Muscle layer of duodenum (tissue), 2 donors: ENCODE results near the gene PDE6C.

Experiments
- H3K27ac ChIP-seq: one replicate; pipeline ENCODE4 v1.7.0; 2013; ENCODE audit warnings: mild to moderate bottlenecking, low read length
- H3K27me3 ChIP-seq: one replicate; pipeline ENCODE4 v1.7.0; 2013; ENCODE audit warnings: low read depth, mild to moderate bottlenecking, control low read depth, low read length
- H3K36me3 ChIP-seq, 2 donors: one replicate each; pipeline ENCODE4 v1.7.0; 2013; ENCODE audit warnings: low read length in 2 of 2, control low read depth in 1 of 2, mild to moderate bottlenecking in 1 of 2; ENCODE audit not compliant: insufficient read depth in 2 of 2, control insufficient read depth in 1 of 2
- H3K4me1 ChIP-seq, 2 donors: one replicate each; pipeline ENCODE4 v1.7.0; 2013; ENCODE audit warnings: low read length in 2 of 2, mild to moderate bottlenecking in 2 of 2, control low read depth in 1 of 2, moderate library complexity in 1 of 2; ENCODE audit not compliant: insufficient read depth in 2 of 2, control insufficient read depth in 1 of 2
- H3K4me3 ChIP-seq, 2 donors: one replicate each; pipeline ENCODE4 v1.7.0; 2013; ENCODE audit warnings: low read length in 2 of 2, low read depth in 1 of 2, mild to moderate bottlenecking in 1 of 2
- H3K9me3 ChIP-seq, 2 donors: one replicate each; pipeline ENCODE4 v1.7.0; 2013; ENCODE audit warnings: low read length in 2 of 2, control low read depth in 1 of 2, mild to moderate bottlenecking in 1 of 2; ENCODE audit not compliant: control insufficient read depth in 1 of 2
- donor health status: healthy.

The PDE6C gene

GRCh38 chr10:93707623-93708022 is 95.3 kb downstream of the PDE6C start:
- Histone ChIP-seq H3K27ac (no peak overlapping the region), H3K9me3 (no peaks in the 10 kb centered on the region), H3K4me1 (peaks cover 0 to 5% of the 10 kb centered on the region in 2 donors), H3K36me3 (no peaks in the 10 kb centered on the region), H3K27me3 (no peaks in the 10 kb centered on the region), H3K4me3 (no peak overlapping the region)

- Histone ChIP-seq H3K9me3 (no peaks in the 10 kb centered on the region), H3K4me3 (no peak overlapping the region), H3K4me1 (no peaks in the 10 kb centered on the region), H3K27me3 (no peaks in the 10 kb centered on the region), H3K36me3 (no peaks in the 10 kb centered on the region), H3K27ac (no peak overlapping the region)
Measured at GRCh38 chr10:93710333-93710909, 98.1 kb downstream of the PDE6C start.

GRCh38 chr10:93711891-93712290 is 99.6 kb downstream of the PDE6C start:
- H3K4me1 ChIP-seq = no peaks in the 10 kb centered on the region
- no peaks in the 10 kb centered on the region for H3K9me3 ChIP-seq
- no peaks in the 10 kb centered on the region for H3K36me3 ChIP-seq
- no peaks in the 10 kb centered on the region for H3K27me3 ChIP-seq
- H3K27ac ChIP-seq = no peak overlapping the region
- no peak overlapping the region for H3K4me3 ChIP-seq

- Histone ChIP-seq H3K27me3 (no peaks in the 10 kb centered on the region), H3K9me3 (no peaks in the 10 kb centered on the region), H3K4me3 (no peak overlapping the region), H3K36me3 (no peaks in the 10 kb centered on the region), H3K4me1 (no peaks in the 10 kb centered on the region), H3K27ac (no peak overlapping the region)
Measured at GRCh38 chr10:93712593-93712992, 100.3 kb downstream of the PDE6C start.

- H3K4me3 ChIP-seq = no peak overlapping the region
- no peaks in the 10 kb centered on the region for H3K27me3 ChIP-seq
- no peak overlapping the region for H3K27ac ChIP-seq
- no peaks in the 10 kb centered on the region for H3K36me3 ChIP-seq
- H3K9me3 ChIP-seq = no peaks in the 10 kb centered on the region
- H3K4me1 ChIP-seq = no peaks in the 10 kb centered on the region
Measured at GRCh38 chr10:93715345-93715744, 103.0 kb downstream of the PDE6C start.
